CD4-positive, alpha-beta T cell (primary cell): ENCODE results near the gene DHH. TPM values are rescaled to one million over a fixed set of nuclear protein-coding genes. Genes with fewer than 3 reads are reported as not detected.
A peak's percentile ranks its signal among the peaks of the same experiment; 100 is the strongest.

Source experiments
- ATAC-seq: fragments of 200-7000 bp; cut with Tn5 transposase; one replicate; pipeline ENCODE4 v1.10.0; 2022; ENCODE audit warnings: mild to moderate bottlenecking; ENCODE audit not compliant: poor library complexity
- CTCF ChIA-PET: fragments of 350-600 bp; sonication (Branson Sonifier 250); formaldehyde crosslinking; loops from one replicate; lab custom pipeline; 2021; ENCODE audit warnings: antibody characterized with exemption, inconsistent platforms; lab: Charles Lee
- POLR2A ChIA-PET: fragments of 350-600 bp; sonication (Branson Sonifier 250); formaldehyde crosslinking; loops from one replicate; lab custom pipeline; 2021; ENCODE audit warnings: antibody characterized with exemption, inconsistent platforms; lab: Charles Lee
- DNase-seq, 14 experiments: peaks; one replicate each; pipeline ENCODE4 v3.0.0-alpha.2; 2013 to 2020; ENCODE audit warnings: mixed read lengths in 2 of 14
- H3K27ac ChIP-seq, 2 donors: one replicate each; pipeline versions ENCODE4 v1.5.1 to v1.7.0; 2013; ENCODE audit warnings: low read length in 2 of 2, low read depth in 1 of 2, mild to moderate bottlenecking in 1 of 2
- H3K27me3 ChIP-seq, 2 experiments: 1 replicate in 1 of 2; 2 replicates in 1 of 2; pipeline versions ENCODE4 v1.6.1 to v1.7.0; 2013; ENCODE audit warnings: low read length in 2 of 2, control low read depth in 1 of 2, mild to moderate bottlenecking in 1 of 2, moderate library complexity in 1 of 2; ENCODE audit not compliant: insufficient read depth in 2 of 2, control insufficient read depth in 1 of 2
- H3K36me3 ChIP-seq: one replicate; pipeline ENCODE4 v1.6.1; 2013; ENCODE audit warnings: low read length, control low read depth; ENCODE audit not compliant: insufficient read depth
- H3K4me1 ChIP-seq: one replicate; pipeline ENCODE4 v1.6.1; 2013; ENCODE audit warnings: low read length, control low read depth; ENCODE audit not compliant: insufficient read depth
- H3K4me3 ChIP-seq: one replicate; pipeline ENCODE4 v1.5.1; 2013; ENCODE audit warnings: mild to moderate bottlenecking, low read length, moderate library complexity
- H3K9me3 ChIP-seq, 2 experiments: 1 replicate in 1 of 2; 2 replicates in 1 of 2; pipeline versions ENCODE4 v1.6.1 to v1.7.0; 2013; ENCODE audit warnings: low read length in 2 of 2, mild to moderate bottlenecking in 2 of 2, control low read depth in 1 of 2, moderate library complexity in 1 of 2; ENCODE audit not compliant: control insufficient read depth in 1 of 2, insufficient read depth in 1 of 2
- H3K27ac Mint-ChIP-seq: one replicate; pipeline ENCODE4 v1.8.0; 2020; ENCODE audit warnings: mixed read lengths
- H3K27me3 Mint-ChIP-seq: one replicate; pipeline ENCODE4 v1.8.0; 2021; ENCODE audit warnings: mixed read lengths
- H3K36me3 Mint-ChIP-seq: one replicate; pipeline ENCODE4 v1.8.0; 2021; ENCODE audit warnings: low read depth, mixed read lengths
- H3K4me1 Mint-ChIP-seq: one replicate; pipeline ENCODE4 v1.8.0; 2021; ENCODE audit warnings: low read depth, mixed read lengths
- H3K4me3 Mint-ChIP-seq: one replicate; pipeline ENCODE4 v1.8.0; 2020; ENCODE audit warnings: mild to moderate bottlenecking, mixed read lengths
- H3K9me3 Mint-ChIP-seq: one replicate; pipeline ENCODE4 v1.8.0; 2020; ENCODE audit warnings: mixed read lengths
- CTCF ChIP-seq: fragments of 200-600 bp; IDR thresholded peaks from one replicate; pipeline ENCODE4 v1.8.0; 2022; ENCODE audit warnings: antibody characterized with exemption, mild to moderate bottlenecking
- intact Hi-C, 2 experiments: fragments of 100-400 bp; cut with DNase I in 1 of 2; cut with micrococcal nuclease in 1 of 2; formaldehyde crosslinking; loops; one replicate each; pipeline versions ENCODE4 v1.15.1 to v1.9.0; 2023 to 2025; cut with DNase I, micrococcal nuclease
- total RNA-seq, 174 experiments: library from RNA in 2 of 174; stranded (reverse) in 2 of 174; gene quantifications; one replicate each; pipeline ENCODE4 v1.2.3 and lab custom pipeline; 2021 to 2026

DHH gene
- total RNA-seq, 2 experiments from 2014 or later = 0.71 to 1.1 TPM

DNA sequence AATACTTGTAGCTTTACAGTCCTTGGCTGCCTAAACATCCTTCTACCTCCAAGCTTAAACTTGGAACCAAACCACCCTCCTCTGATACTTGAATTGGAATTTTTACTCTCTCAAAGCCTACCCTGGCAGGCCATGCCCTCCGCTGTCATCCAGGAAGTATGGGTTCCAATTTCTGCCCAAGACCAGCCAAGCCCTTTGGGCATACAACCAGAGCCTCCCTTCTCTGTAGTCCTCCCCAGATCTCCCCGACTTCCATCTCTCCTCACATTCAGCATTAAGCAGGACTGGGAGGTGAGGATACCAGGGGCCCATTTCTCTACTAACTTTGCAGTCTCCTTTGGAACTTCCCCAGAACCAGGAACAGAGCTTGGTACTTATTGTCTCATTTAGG lies 369 bp upstream of the DHH start:
- ChIA-PET CTCF (interaction anchor here (1.1 to 2.0 kb wide), 5 partner anchors 31 to 140 kb away, joined by 3 to 7 read pairs (median 3); no protein-coding TSS in a partner anchor), POLR2A (interaction anchor here (0.8 to 5.1 kb wide), 6 partner anchors 13 to 169 kb away, joined by 3 to 42 read pairs (median 8); partner anchors contain the start of genes FKBP11, LMBR1L, RHEBL1 and TUBA1A)
- intact Hi-C loops = loop anchor here in 1 of 2 experiments (2.0 kb wide), 1 partner anchor 16 kb away; the partner anchor contains the start of gene LMBR1L
- H3K4me1 ChIP-seq = peaks cover 43% of the 10 kb centered on the region
- no peak for DNase-seq
- no peak for TF ChIP-seq CTCF
- peaks cover 26% of the 10 kb centered on the region for H3K36me3 ChIP-seq
- Mint-ChIP-seq H3K27me3 (peaks cover 58% of the 10 kb centered on the region), H3K4me3 (peak overlapping the region; percentile 44), H3K36me3 (peaks cover 31% of the 10 kb centered on the region), H3K9me3 (no peaks in the 10 kb centered on the region), H3K27ac (peak overlapping the region; percentile 3), H3K4me1 (peaks cover 55% of the 10 kb centered on the region)
- H3K27ac ChIP-seq = no peak overlapping the region
- H3K27me3 ChIP-seq = peaks cover 45 to 50% of the 10 kb centered on the region in 2 experiments
- H3K4me3 ChIP-seq = no peak overlapping the region
- no peak for ATAC-seq
- H3K9me3 ChIP-seq = peaks cover 0 to 19% of the 10 kb centered on the region in 2 experiments

- DNase-seq = no peak
- Histone ChIP-seq H3K27me3 (peaks cover 56 to 62% of the 10 kb centered on the region in 2 experiments), H3K9me3 (peaks cover 0 to 19% of the 10 kb centered on the region in 2 experiments), H3K4me3 (no peak overlapping the region), H3K36me3 (peaks cover 19% of the 10 kb centered on the region), H3K4me1 (peaks cover 54% of the 10 kb centered on the region), H3K27ac (no peak overlapping the region)
- Mint-ChIP-seq H3K4me1 (peaks cover 62% of the 10 kb centered on the region), H3K4me3 (peak overlapping the region; percentile 9), H3K27ac (peak overlapping the region; percentile 7), H3K9me3 (no peaks in the 10 kb centered on the region), H3K27me3 (peaks cover 70% of the 10 kb centered on the region), H3K36me3 (peaks cover 21% of the 10 kb centered on the region)
- ChIA-PET CTCF (interaction anchor here (0.6 to 3.1 kb wide), 5 partner anchors 16 to 141 kb away, joined by 3 to 20 read pairs (median 3); partner anchors contain the start of gene LMBR1L), POLR2A (interaction anchor here (0.6 to 5.1 kb wide), 9 partner anchors 14 to 230 kb away, joined by 3 to 42 read pairs (median 5); partner anchors contain the start of genes LMBR1L, PRKAG1, RHEBL1 and TUBA1A)
- no peak for ATAC-seq
- intact Hi-C loops = loop anchor here (2.0 kb wide), 2 partner anchors 17 to 97 kb away; partner anchors contain the start of gene LMBR1L (in 1 of the 2)
- TF ChIP-seq CTCF = no peak
These were observed 825 bp downstream of the DHH start for GRCh38 chr12:49093792-49094159.

- Histone ChIP-seq H3K27me3 (peaks cover 61 to 67% of the 10 kb centered on the region in 2 experiments), H3K27ac (no peak overlapping the region), H3K36me3 (peaks cover 11% of the 10 kb centered on the region), H3K4me3 (no peak overlapping the region), H3K9me3 (peaks cover 0 to 19% of the 10 kb centered on the region in 2 experiments), H3K4me1 (peaks cover 63% of the 10 kb centered on the region)
- ATAC-seq (no peak), DNase-seq (no peak)
- no peak overlapping the region for H3K27ac Mint-ChIP-seq
- H3K36me3 Mint-ChIP-seq = peaks cover 12% of the 10 kb centered on the region
- peaks cover 79% of the 10 kb centered on the region for H3K27me3 Mint-ChIP-seq
- no peak overlapping the region for H3K4me3 Mint-ChIP-seq
- intact Hi-C loops = loop anchor here in 1 of 2 experiments (2.0 kb wide), 1 partner anchor 96 kb away; no protein-coding TSS in a partner anchor
- H3K9me3 Mint-ChIP-seq = no peaks in the 10 kb centered on the region
- peaks cover 70% of the 10 kb centered on the region for H3K4me1 Mint-ChIP-seq
- CTCF ChIA-PET = interaction anchor here (0.6 to 3.1 kb wide), 20 partner anchors 7 to 240 kb away, joined by 3 to 29 read pairs (median 4); partner anchors contain the start of genes DDX23, LMBR1L, RHEBL1 and TUBA1B
- POLR2A ChIA-PET = interaction anchor here (1.2 to 5.1 kb wide), 7 partner anchors 15 to 96 kb away, joined by 3 to 42 read pairs (median 10); partner anchors contain the start of genes LMBR1L, RHEBL1, TUBA1A and TUBA1B
- TF ChIP-seq CTCF = no peak
These were observed 1.7 kb downstream of the DHH start for GRCh38 chr12:49092816-49093406.
